B cell (primary cell): Measurements from ENCODE around the gene ANXA1.

Experiments used
- CTCF ChIP-seq: fragments of 200-600 bp; IDR thresholded peaks from one replicate; pipeline ENCODE4 v1.8.0; 2022; ENCODE audit warnings: antibody characterized with exemption, mild to moderate bottlenecking
- EZH2 ChIP-seq: IDR thresholded peaks from 2 replicates; pipeline ENCODE4 v1.6.1; 2012; ENCODE audit warnings: borderline replicate concordance, low read depth, mild to moderate bottlenecking, moderate library complexity, low read length; ENCODE audit not compliant: insufficient read depth, poor library complexity, severe bottlenecking

DNA sequence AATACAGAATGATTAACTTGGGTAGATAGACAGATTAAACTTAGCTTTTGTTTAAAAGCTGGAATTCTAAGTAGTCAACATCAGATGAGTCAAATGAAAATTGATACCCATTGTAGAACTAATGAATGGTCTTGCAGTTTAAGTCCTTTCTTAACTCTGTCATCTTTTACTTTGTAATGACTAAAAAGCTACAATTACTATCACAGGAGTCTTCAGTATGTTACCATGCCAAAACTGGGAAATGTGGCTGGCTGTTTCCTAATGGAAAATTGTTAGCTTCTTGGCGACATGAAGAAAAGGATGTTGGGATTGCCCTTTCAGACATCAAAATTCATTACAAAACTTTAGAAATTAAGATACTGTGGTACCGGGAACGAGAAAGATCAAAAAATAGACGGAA lies 20.2 kb upstream of the ANXA1 start:
- TF ChIP-seq CTCF: no peak
- no peak for TF ChIP-seq EZH2
